Bronchial epithelial cell (primary cell): ENCODE measurements around the gene ALDH3A2. TPM values are rescaled to one million over a fixed set of nuclear protein-coding genes. Genes with fewer than 3 reads are reported as not detected.

ENCODE experiments used
- DNase-seq: peaks from one replicate; pipeline ENCODE4 v3.0.0-alpha.2; 2010; ENCODE audit warnings: low read depth
- FAIRE-seq: peaks from 2 replicates; lab custom pipeline; 2011; peaks lifted over from hg19 to GRCh38; lab: Jason Lieb, UNC
- H3K27me3 ChIP-seq: 2 replicates; pipeline ENCODE4 v1.5.1; 2011; ENCODE audit warnings: low read length; ENCODE audit not compliant: control insufficient read depth, insufficient read depth
- H3K36me3 ChIP-seq: 2 replicates; pipeline ENCODE4 v1.5.1; 2011; ENCODE audit warnings: low read length; ENCODE audit not compliant: control insufficient read depth, insufficient read depth
- H3K4me3 ChIP-seq: 2 replicates; pipeline ENCODE4 v1.5.1; 2011; ENCODE audit warnings: mild to moderate bottlenecking, low read depth, low read length, control low read depth
- CTCF ChIP-seq: IDR thresholded peaks from 2 replicates; pipeline ENCODE4 v1.5.1; 2011; ENCODE audit warnings: mild to moderate bottlenecking, moderate library complexity, low read length, control low read depth, inconsistent platforms; ENCODE audit not compliant: insufficient read depth, severe bottlenecking
- total RNA-seq: library from RNA; depleted of rRNA; stranded (reverse); fragments of >200 nt; gene quantifications from 2 replicates; pipeline ENCODE4 v1.2.1, GENCODE V29; 2014

ALDH3A2 gene
- total RNA-seq, 1 donor from 2014 or later = 142 TPM

- TF ChIP-seq CTCF = no peak
- H3K4me3 ChIP-seq = no peak overlapping the region
- H3K27me3 ChIP-seq = no peaks in the 10 kb centered on the region
- FAIRE-seq = no peak
- DNase-seq = no peak
- H3K36me3 ChIP-seq = no peaks in the 10 kb centered on the region
Observed at GRCh38 chr17:19726631-19727376, 78.3 kb downstream of the ALDH3A2 start.

Other genes with a start within 250 kb of the ALDH3A2 start
- gene RNF112, start 237.5 kb upstream of the ALDH3A2 start, total RNA-seq = 0.26 and 0.64 TPM in 2 replicates
- gene SLC47A1, start 114.9 kb upstream of the ALDH3A2 start, total RNA-seq = 1.3 and 1.6 TPM in 2 replicates
- 0.77 and 0.79 TPM in 2 replicates for gene SLC47A2, start 67.8 kb downstream of the ALDH3A2 start, total RNA-seq
- 24.2 and 53.3 TPM in 2 replicates for gene ALDH3A1, start 99.5 kb downstream of the ALDH3A2 start, total RNA-seq
- 14.7 and 24.5 TPM in 2 replicates for gene ULK2, start 219.2 kb downstream of the ALDH3A2 start, total RNA-seq